Stimulated activated CD4-positive, alpha-beta T cell treated with anti-CD3 and anti-CD28 coated beads, Interleukin-4, amount 100 ng/mL, for 48 hours (primary cell): ENCODE data around the gene LRRC49.
"Not testable (repeated sequence)": the region's sequence is repeated elsewhere in the genome, so short reads cannot be mapped to it uniquely, and the experiment has no call there.

Experiments
- DNase-seq, 2 donors: peaks; one replicate each; pipeline ENCODE4 v3.0.0-alpha.2; 2020; ENCODE audit warnings: low read depth in 2 of 2

Gene LRRC49

DNA sequence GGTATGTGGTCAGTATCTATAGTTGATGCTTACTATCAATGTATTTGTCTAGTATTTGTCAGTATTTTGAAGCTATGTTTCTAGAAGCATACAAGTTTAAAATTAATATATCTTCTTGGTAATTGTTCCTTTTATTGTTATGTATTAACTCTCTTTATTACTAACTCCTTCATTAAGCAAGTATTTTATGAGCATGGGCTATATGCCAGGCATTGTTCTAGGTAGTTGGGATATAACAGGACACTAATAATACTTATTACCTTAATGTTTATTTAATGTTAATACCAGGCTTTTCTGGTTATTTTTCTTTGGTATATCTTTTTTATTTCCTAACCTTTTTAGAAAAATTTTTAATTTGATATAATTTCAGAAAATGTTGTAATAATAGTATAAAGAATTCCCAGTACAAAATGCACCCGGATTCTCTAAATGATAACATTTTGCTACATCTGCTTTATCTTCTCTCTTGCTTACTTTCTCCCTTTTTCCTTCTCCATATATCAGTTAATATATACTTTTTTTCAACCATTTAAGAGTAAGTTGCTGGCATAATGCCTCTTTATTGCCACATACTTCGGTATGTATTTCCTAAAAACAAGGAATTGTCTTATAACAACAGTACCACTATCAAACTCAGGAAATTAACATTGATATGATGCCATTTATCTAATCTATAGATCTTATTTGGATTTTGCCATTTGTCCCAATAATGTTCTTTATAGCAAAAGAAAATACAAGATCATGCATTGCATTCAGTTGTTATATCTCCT, 30.9 kb downstream of the LRRC49 start:
- no peak for DNase-seq

DNA sequence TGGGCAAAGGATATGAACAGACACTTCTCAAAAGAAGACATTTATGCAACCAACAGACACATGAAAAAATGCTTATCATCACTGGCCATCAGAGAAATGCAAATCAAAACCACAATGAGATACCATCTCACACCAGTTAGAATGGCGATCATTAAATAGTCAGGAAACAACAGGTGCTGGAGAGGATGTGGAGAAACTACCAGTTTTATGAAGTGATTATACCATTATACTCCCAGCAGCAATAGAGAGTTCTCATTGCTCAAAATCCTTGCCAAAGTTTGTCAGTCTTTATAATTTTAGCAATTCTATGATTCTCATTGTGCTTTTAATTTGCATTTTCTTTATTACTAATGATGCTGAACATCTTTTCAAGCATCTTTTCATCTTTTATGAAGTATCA, 34.3 kb downstream of the LRRC49 start:
- DNase-seq, result not testable (repeated sequence)

DNA sequence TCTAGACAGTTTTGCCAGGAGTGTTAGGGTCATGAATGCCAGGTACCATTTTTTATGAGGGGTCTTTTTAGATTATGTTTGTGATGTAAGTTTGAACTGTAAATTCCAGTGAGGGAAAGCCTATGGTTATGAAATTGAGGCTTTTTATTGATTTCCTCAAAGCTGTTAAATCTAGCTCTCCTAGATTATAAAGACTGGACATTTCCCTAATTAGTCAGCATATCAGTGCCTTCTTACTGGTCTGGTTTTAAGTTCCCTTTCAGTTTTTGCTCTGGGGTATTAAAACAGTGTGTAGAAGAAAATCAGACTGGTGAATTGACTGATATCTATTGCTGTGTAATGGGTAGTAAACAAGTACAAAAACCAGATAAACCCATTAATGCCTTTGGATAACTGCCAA, 39.2 kb downstream of the LRRC49 start:
- DNase-seq, result no peak

DNA sequence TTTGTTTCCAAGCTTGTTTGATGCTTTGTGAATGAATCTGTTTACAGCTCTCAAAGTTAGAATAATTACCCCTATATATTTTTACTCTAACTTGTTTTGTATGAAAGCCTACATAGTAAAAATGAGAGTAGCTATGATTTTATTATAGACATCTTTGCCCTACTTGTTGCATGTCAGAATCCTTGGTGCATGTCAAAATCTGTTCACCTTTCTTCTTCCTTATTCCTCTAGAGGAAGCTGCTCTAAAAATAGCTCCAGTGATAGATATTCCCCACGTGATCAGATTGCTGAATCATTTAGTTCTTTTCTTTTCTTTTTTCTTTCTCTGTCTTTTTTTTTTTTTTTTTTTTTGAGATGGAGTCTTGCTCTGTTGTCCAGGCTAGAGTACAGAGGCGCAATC, 39.8 kb downstream of the LRRC49 start:
- no peak for DNase-seq

DNA sequence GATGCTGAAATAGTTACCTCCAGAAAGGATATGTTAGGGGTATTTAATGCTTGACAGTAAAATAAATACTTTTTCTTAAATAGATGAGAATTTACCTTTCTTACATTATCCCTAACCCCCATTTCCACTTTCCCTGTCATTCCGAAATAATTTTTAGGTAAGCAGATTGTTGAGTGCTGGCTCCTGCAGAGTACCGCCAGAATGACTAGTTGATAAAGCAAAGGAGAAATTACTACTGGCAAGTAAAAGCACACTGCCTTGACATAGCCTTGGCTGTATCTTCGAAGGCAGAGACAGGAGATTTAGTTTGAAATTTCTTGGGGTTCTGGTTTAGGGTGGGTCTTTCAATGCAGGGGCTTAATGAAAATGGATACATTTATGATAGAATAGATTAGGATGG, 40.8 kb downstream of the LRRC49 start:
- no peak for DNase-seq

DNA sequence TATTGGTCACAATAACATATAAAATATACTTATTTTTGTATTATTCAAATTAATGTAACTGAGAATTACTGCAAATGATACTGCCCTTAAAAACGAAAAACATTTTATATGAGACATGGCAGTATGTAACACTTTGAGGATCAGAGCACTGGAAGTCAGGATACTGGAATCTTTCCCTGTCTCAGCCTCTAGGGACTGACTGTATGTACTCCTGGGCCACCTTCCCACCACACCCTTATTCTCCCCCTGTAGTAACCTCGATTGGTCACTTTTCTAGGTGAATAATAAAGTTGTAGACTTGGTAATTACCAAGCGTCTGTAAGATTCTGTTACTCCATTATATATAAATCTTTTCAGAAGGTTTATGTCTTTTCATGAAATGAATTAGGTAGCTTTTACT, 43.0 kb downstream of the LRRC49 start:
- no peak for DNase-seq

DNA sequence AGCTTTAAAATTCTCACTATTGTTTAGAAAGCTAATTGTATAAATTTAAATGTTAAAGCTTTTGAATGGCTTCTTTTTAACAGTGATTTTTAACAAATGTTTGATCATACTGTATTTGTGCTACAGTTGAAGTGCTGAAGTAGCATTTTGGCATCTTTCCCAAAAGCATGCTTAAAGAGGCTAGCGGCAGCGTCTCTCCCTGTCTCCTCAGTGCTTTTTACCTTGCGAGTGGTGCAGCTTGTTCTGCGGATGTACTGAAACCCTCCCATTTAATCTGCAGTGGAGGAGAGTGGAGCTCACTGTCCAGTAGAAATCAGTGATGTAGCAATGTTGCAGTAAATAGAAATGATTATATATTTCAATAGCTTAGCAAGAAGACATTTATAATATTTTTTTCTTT, 43.7 kb downstream of the LRRC49 start:
- no peak for DNase-seq

DNA sequence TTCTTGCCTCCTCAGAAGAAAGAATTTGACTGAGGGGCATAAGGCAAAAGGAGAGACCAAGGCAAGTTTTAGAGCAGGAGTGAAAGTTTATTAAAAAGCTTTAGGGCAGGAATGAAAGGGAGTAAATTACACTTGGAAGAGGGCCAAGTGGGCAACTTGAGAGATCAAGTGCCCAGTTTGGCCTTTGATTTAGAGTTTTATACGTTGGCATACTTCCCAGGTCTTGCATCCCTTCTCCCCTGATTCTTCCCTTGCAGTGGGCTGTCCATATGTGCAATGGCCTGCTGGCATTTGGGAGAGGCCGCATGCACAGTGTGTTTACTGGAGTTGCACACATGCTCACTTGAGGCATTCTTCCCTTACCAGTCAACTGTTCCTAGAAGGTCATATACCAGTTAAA, 50.7 kb downstream of the LRRC49 start:
- not testable (repeated sequence) for DNase-seq

DNA sequence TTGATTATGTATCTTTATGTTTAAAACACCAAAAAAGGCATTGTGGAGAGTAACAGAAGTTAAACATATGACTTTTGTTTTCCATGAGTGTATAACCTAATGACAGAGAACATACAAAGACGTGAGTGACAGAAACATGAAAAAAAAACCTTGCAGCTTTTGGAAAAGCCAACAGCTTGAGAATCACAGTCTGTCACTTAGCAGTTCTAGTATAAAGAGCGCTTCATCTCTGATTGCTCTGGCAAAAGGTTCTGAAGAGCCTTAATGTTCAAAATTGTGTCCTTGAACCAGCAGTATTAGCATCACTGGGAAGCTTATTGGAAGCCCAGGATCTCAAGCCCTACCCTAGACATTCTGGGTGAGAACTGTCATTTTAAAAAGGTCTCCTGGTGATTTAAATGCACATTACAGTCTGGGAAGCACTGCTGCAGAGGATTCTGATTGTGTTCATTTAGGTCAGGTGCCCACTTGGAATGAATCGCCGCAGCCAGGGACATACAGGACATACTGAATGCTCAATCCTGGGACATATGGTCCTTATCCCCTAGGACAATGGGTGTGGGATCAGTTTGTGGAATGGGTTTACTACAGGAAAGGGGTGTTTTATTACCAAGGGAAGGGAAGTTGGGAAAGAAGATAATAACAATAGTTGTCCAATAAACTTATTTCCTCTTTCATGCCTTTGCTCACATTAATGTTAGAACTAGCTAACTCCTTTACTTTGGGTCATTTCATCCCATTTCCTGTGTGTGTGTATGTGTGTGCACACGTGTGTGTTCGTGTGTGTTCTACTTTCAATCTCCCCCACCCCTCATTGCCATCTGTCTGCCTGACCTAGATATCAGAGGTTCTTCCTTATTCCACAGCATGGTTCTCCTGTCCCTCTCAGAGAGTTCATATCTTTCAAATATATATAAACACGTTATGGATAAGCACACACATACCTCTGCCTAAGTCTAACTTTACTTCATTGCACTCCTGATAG, 55.0 kb downstream of the LRRC49 start:
- DNase-seq, result no peak

DNA sequence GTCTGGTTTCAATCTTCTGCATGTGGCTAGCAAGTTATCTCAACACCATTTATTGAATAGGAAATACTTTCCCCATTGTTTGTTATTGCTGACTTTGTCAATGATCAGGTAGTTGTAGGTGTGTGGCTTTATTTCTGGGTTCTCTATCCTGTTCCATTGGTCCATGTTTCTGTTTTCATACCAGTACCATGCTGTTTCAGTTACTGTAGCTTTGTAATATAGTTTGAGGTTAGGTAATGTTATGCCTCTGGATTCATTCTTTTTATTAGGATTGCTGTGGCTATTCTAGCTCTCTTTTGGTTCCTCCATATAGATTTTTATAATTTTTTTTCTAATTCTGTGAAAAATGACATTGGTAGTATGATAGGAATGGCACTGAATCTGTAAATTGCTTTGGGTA, 58.3 kb downstream of the LRRC49 start:
- DNase-seq, result no peak

DNA sequence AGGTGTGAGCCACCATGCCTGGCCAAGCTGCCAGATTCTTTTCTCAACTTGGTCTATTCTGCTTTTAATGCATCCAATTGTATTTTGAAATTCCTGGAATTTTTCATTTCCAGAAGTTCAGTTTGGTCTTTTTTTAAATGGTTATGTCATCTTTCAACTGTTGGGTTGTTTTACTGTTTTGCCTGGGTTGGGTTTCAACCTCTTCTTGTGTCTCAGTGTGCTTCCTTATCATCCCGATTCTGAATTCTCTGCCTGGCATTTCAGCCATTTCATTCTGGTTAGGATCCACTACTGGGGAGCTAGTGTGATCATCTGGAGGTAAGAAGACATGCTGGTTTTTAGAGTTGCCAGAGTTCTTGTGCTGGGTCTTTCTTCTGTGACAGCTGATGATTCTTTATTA, 61.5 kb downstream of the LRRC49 start:
- DNase-seq, result no peak

DNA sequence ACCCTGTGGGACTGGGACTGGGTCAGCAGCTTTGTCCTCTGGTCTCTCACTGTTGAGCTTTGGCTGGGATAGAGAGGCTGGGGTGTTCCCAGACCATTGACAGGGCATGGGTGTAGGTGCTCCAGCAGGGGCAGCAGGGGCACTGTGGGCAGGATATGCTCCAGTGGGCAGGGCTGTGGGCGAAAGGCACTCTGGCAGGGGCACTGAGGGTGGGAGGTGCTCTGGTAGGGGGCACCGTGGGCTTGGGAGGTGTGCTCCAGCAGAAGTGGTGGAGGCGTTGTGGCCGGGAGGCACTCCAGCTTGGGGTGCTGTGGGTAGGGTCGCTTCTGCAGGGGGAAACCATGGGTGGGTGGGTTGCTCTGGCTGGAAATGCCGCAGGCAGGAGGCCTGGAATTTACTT, 62.1 kb downstream of the LRRC49 start:
- DNase-seq, result no peak

DNA sequence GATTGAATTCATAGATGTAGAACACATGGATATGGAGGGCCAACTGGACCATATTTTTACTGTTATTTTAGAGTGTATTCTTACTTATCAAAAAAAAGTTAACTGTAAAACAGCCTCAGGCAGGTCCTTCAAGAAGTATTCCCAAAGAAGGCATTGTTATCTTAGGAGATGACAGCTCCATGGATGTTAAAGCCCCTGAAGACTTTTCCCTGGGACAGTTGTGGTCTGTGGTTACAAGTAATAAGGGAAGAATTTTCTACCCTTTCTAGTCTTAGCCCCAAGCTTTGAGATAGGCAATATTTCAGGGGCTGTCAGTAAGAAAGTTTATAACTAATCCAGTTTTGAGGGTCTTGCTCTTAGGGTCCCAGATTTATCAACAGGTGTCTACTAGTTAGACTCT, 62.5 kb downstream of the LRRC49 start:
- no peak for DNase-seq

DNA sequence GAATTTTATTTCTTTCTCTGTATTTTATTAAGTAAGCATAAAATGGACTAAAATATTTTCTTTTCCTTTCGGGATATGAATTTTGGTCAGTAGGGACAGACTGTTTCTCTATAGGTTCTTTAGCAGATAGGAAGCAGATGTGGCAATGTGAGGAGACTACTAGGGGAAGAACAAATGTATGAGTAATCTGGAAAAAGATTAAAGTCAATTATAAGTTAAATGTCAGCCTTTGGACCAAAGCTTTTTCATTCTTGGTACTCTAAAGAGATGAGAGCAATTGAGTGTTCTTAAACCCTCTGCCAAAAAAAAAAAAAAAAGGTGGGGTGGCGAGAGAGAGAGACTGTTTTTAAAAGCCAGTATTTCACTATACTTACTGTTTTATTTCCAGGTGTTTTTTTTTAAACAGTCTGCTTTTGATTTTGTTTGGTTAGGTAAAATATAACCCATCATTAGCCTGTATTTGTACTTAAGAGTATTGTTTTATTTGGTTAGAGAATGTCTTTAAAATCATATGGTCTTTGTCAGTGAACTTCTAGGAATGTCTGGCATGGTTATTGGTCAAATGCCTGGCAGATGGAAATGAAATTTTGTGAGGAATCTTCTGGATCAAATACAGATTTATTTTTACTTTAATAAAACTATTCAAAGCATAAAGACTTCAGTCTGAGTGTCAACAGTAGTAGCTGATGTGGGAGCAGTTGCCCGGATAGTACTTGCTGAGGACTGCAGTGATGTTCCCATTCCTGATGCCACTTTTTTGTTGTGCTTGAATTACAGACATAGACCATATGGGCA, 63.8 kb downstream of the LRRC49 start:
- no peak for DNase-seq

DNA sequence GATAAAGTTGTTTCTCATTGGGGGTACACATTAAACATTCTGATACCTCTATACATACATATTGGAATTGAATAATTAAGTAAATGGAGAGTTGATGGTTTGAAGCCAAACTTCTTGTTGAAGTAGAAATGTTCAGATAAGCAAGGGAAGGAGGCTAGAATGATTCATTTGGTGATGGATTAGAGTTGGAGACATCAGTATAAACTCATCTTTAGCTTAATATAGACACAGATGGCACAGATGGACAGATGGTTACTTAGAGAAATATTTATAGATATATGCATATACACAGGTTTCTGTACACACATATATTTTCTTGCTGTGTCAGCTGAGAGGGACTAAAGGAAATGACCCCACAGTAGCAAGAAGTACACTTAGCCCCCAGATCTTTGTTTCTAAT, 69.5 kb downstream of the LRRC49 start:
- DNase-seq, result no peak

DNA sequence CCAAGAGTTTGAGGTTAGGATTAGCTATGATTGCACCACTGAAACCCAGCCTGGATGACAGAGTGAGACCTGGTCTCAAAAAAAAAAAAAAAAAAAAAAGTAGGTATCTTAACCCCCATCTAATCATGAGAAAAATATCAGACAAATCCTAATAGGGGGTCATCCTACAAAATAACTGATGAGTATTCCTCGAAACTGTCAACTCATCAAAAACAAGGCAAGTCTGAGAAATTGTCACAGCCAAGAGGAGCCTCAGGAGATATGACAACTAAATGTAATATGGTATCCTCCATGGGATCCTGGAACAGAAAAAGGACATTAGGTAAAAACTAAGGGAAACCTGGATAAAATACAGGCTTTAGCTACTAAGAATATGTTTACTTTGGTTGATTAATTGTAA, 70.6 kb downstream of the LRRC49 start:
- DNase-seq, result no peak

DNA sequence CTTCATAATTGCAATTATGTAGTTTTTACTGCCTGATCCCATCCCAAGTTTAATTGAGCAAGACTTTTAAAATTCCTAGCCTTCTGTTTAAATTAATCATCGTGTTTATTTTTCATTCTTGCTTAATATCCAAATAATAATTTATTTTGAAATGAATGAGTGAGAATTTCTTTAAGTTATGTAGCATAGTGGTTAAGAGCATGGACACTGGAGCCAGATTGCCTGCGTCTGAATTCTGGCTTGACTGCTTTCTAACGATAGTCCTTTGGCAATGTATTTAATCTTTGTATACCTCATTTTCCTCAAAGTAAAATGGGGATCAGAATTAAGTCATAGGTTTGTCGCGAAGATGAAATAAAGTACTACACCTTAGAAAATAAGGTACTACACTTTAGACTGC, 71.4 kb downstream of the LRRC49 start:
- DNase-seq, result no peak

DNA sequence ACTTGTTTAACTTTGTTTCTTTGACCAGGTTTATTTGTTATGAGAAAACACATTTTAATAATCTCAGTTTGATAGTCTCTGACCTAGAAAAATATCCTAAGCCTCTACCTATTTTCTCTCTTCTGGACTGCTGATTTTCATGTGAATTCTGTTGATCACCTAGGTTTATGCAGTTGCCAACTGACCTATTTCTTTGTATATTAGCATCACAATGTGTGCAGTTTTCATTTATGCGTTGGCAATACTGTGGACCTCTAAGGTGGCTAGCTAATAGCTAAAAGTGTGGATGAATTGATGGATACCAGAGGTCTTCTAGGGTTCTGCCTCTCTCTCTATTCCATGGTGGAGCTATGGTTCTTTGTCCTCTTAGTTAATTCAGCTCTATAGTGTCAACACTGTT, 72.1 kb downstream of the LRRC49 start:
- no peak for DNase-seq

DNA sequence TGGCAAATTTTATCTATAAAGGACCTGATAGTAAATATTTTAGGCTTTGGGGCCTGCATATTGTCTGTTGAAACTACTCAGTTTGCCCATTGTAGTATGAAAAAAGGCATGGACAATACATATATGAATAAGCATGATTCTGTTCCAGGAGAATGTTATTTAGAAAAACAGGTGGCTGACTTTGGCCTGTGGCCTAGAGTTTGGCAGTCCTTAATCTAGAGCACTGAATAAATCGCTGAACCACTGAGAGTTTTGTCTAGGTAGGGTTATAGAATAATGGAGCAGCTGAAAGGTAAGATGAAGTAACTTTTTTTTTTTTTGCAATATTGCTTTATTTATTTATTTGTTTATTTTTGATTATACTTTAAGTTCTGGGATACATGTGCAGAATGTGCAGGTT, 75.0 kb downstream of the LRRC49 start:
- DNase-seq, result no peak

DNA sequence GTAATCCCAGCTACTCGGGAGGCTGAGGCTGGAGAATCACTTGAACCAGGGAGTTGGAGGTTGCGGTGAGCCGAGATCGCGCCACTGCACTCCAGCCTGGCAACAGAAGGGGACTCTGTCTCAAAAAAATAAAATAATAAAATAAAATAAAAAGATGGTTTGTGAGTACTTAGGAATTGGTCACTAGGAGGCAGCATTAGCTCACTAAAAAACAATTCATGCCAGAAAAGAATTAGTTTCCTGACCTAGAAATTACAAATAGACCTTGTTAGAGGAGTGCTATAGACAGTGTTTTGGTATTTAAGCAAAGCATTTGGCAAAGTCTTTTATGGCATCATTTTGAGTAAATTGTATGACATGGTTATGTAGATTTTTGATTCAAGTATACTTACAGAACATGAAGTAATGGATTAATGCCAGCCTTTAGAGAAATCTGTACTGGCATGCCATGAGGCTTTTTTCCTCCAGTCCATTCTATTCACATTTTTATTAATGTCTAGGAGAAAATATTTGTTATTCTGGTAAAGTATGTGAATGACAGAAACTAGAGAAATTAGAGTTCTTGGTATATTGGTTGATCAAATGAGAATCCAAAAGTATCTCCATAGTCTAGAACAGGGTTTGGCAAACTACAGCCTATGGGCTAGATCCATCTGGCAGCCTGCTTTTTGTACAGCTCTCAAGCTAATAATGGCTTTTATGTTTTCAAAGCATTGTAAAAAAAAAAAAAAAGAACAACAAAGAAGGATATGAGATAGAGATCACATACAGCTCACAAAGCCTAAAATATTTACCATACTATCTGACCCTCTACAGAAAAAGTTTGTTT, 81.6 kb downstream of the LRRC49 start:
- no peak for DNase-seq

DNA sequence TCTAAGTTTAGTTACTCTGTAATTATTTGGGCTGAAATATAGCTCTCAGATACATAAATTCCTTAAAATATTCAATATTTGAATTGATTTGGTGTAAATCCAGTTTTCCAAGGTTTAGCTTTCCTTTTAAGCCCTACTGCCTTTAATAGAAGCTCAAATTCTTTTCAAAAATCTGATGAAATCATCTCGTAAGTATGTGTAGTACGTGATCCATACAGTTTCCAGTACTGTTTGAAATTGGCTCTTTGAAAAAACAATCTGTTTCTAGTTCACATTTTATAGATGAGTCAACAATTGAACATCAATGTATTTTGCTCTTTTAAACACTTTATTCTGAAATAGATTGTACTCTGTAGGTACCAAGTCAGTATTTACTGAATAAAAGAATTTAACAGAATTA, 84.2 kb downstream of the LRRC49 start:
- DNase-seq, result no peak
